Measurements from ENCODE around the gene GRIK4.

GRIK4 gene

GRCh38 chr11:120471131-120471530 lies 40.4 kb upstream of the GRIK4 start:
- H2AFZ ChIP-seq (ENCODE audit: low read depth): no peak overlapping the region
- no peaks in the 10 kb centered on the region for H3K27me3 ChIP-seq (ENCODE audit: insufficient read depth, low read depth)
- no peak overlapping the region for H3K4me3 ChIP-seq (IDR thresholded peaks at IDR 0.05; ENCODE audit: insufficient read depth, low read depth, low read length)
- no peak for TF ChIP-seq CTCF (conservative IDR thresholded peaks at IDR 0.05; ENCODE audit: low read depth, low read length)
- no peak overlapping the region for H3K4me2 ChIP-seq
- H4K20me1 ChIP-seq (ENCODE audit: insufficient read depth): no peaks in the 10 kb centered on the region
- no peak overlapping the region for H3K9ac ChIP-seq
- H3K79me2 ChIP-seq (ENCODE audit: insufficient read depth, low read depth): no peaks in the 10 kb centered on the region
- H3K27ac ChIP-seq: no peak overlapping the region
- no peaks in the 10 kb centered on the region for H3K4me1 ChIP-seq (ENCODE audit: low read depth, poor library complexity, severe bottlenecking)
- H3K36me3 ChIP-seq (ENCODE audit: insufficient read depth): no peaks in the 10 kb centered on the region

GRCh38 chr11:120471994-120472393 lies 39.6 kb upstream of the GRIK4 start:
- no peak overlapping the region for H3K9ac ChIP-seq
- H3K27ac ChIP-seq: no peak overlapping the region
- no peaks in the 10 kb centered on the region for H3K27me3 ChIP-seq (ENCODE audit: insufficient read depth, low read depth)
- H3K4me1 ChIP-seq (ENCODE audit: low read depth, poor library complexity, severe bottlenecking): no peaks in the 10 kb centered on the region
- TF ChIP-seq CTCF (conservative IDR thresholded peaks at IDR 0.05; ENCODE audit: low read depth, low read length): no peak
- no peaks in the 10 kb centered on the region for H4K20me1 ChIP-seq (ENCODE audit: insufficient read depth)
- no peak overlapping the region for H3K4me3 ChIP-seq (IDR thresholded peaks at IDR 0.05; ENCODE audit: insufficient read depth, low read depth, low read length)
- no peaks in the 10 kb centered on the region for H3K36me3 ChIP-seq (ENCODE audit: insufficient read depth)
- no peak overlapping the region for H2AFZ ChIP-seq (ENCODE audit: low read depth)
- H3K4me2 ChIP-seq: no peak overlapping the region
- H3K79me2 ChIP-seq (ENCODE audit: insufficient read depth, low read depth): no peaks in the 10 kb centered on the region

- Histone ChIP-seq H3K4me3 (IDR thresholded peaks at IDR 0.05; ENCODE audit: insufficient read depth, low read depth, low read length) (no peak overlapping the region), H2AFZ (ENCODE audit: low read depth) (no peak overlapping the region), H3K27ac (no peak overlapping the region), H3K79me2 (ENCODE audit: insufficient read depth, low read depth) (no peaks in the 10 kb centered on the region), H3K27me3 (ENCODE audit: insufficient read depth, low read depth) (no peaks in the 10 kb centered on the region), H4K20me1 (ENCODE audit: insufficient read depth) (no peaks in the 10 kb centered on the region), H3K9ac (no peak overlapping the region), H3K36me3 (ENCODE audit: insufficient read depth) (no peaks in the 10 kb centered on the region), H3K4me2 (no peak overlapping the region), H3K4me1 (ENCODE audit: low read depth, poor library complexity, severe bottlenecking) (no peaks in the 10 kb centered on the region)
- no peak for TF ChIP-seq CTCF (conservative IDR thresholded peaks at IDR 0.05; ENCODE audit: low read depth, low read length)
Measured at GRCh38 chr11:120473503-120473902, 38.0 kb upstream of the GRIK4 start.

GRCh38 chr11:120482149-120482548 lies 29.4 kb upstream of the GRIK4 start:
- Histone ChIP-seq H3K9ac (no peak overlapping the region), H3K79me2 (ENCODE audit: insufficient read depth, low read depth) (no peaks in the 10 kb centered on the region), H3K4me2 (no peak overlapping the region), H3K27me3 (ENCODE audit: insufficient read depth, low read depth) (no peaks in the 10 kb centered on the region), H3K36me3 (ENCODE audit: insufficient read depth) (no peaks in the 10 kb centered on the region), H3K4me1 (ENCODE audit: low read depth, poor library complexity, severe bottlenecking) (no peaks in the 10 kb centered on the region), H2AFZ (ENCODE audit: low read depth) (no peak overlapping the region), H3K27ac (no peak overlapping the region), H3K4me3 (IDR thresholded peaks at IDR 0.05; ENCODE audit: insufficient read depth, low read depth, low read length) (no peak overlapping the region), H4K20me1 (ENCODE audit: insufficient read depth) (no peaks in the 10 kb centered on the region)
- no peak for TF ChIP-seq CTCF (conservative IDR thresholded peaks at IDR 0.05; ENCODE audit: low read depth, low read length)

GRCh38 chr11:120484722-120485121 lies 26.8 kb upstream of the GRIK4 start:
- Histone ChIP-seq H3K79me2 (ENCODE audit: insufficient read depth, low read depth) (no peaks in the 10 kb centered on the region), H3K4me2 (no peak overlapping the region), H3K36me3 (ENCODE audit: insufficient read depth) (no peaks in the 10 kb centered on the region), H3K27ac (no peak overlapping the region), H3K9ac (no peak overlapping the region), H2AFZ (ENCODE audit: low read depth) (no peak overlapping the region), H3K27me3 (ENCODE audit: insufficient read depth, low read depth) (no peaks in the 10 kb centered on the region), H4K20me1 (ENCODE audit: insufficient read depth) (no peaks in the 10 kb centered on the region), H3K4me1 (ENCODE audit: low read depth, poor library complexity, severe bottlenecking) (no peaks in the 10 kb centered on the region), H3K4me3 (IDR thresholded peaks at IDR 0.05; ENCODE audit: insufficient read depth, low read depth, low read length) (no peak overlapping the region)
- no peak for TF ChIP-seq CTCF (conservative IDR thresholded peaks at IDR 0.05; ENCODE audit: low read depth, low read length)
